ENCODE results near the gene POLD1. TPM values are rescaled to one million over a fixed set of nuclear protein-coding genes. Genes with fewer than 3 reads are reported as not detected.

POLD1 gene
- total RNA-seq, 2 experiments from 2014 or later, result 119 to 233 TPM

DNA sequence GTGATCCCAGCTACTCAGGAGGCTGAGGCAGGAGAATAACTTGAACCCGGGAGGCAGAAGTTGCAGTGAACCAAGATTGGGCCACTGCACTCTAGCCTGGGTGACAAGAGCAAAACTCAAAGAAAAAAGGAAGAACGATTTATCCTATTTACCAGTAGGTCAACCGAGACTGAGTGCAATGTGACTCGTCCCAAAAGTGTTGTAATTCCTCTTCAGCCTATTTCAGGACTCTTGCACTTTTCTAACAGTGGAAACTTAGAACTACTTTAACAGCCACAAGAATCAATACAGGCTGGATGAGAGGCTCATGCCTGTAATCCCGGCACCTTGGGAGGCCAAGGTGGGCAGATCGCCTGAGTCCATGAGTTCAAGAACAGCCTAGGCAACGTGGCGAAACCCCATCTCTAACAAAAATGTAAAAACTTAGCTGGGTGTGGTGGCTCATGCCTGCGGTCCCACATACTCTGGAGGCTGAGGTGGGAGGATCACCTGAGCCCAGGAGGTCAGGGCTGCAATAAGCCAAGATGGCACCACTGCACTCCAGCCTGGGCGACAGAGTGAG is 12.2 kb upstream of the POLD1 start:
- H3K9me2 ChIP-seq (ENCODE audit: insufficient read depth, low read length), result no peaks in the 10 kb centered on the region
- H3K4me1 ChIP-seq (ENCODE audit: insufficient read depth, low read length, poor library complexity, severe bottlenecking), result peaks cover 33% of the 10 kb centered on the region
- ChIA-PET POLR2A (no interaction called here), CTCF (ENCODE audit: unreplicated experiment) (no interaction called here)
- no peak for DNase-seq (ENCODE audit: low spot score)
- no peak overlapping the region for H3K27ac ChIP-seq (ENCODE audit: low read depth, low read length, poor library complexity, severe bottlenecking)
- no peak for TF ChIP-seq EZH2phosphoT487 (IDR thresholded peaks at IDR 0.05; ENCODE audit: borderline replicate concordance, low read depth, low read length)
- H3K36me3 ChIP-seq (ENCODE audit: insufficient read depth, low read length), result no peaks in the 10 kb centered on the region
- no peak overlapping the region for H3K4me2 ChIP-seq (ENCODE audit: low read length)
- no peaks in the 10 kb centered on the region for H4K20me1 ChIP-seq (ENCODE audit: insufficient read depth, low read length)
- intact Hi-C loops (cut with micrococcal nuclease; ENCODE audit: unreplicated experiment), result no loop called here
- no TSS peak for BruUV-seq (replicated peaks)
- H3K4me3 ChIP-seq (ENCODE audit: low read depth, low read length, poor library complexity, severe bottlenecking), result no peak overlapping the region
- H3K9me3 ChIP-seq (ENCODE audit: low read length), result no peaks in the 10 kb centered on the region
- no peaks in the 10 kb centered on the region; the same call in 1 of the 2 replicates for H3K79me2 ChIP-seq (ENCODE audit: insufficient read depth, low read depth, low read length)
- H2AFZ ChIP-seq (ENCODE audit: low read length), result no peak overlapping the region

DNA sequence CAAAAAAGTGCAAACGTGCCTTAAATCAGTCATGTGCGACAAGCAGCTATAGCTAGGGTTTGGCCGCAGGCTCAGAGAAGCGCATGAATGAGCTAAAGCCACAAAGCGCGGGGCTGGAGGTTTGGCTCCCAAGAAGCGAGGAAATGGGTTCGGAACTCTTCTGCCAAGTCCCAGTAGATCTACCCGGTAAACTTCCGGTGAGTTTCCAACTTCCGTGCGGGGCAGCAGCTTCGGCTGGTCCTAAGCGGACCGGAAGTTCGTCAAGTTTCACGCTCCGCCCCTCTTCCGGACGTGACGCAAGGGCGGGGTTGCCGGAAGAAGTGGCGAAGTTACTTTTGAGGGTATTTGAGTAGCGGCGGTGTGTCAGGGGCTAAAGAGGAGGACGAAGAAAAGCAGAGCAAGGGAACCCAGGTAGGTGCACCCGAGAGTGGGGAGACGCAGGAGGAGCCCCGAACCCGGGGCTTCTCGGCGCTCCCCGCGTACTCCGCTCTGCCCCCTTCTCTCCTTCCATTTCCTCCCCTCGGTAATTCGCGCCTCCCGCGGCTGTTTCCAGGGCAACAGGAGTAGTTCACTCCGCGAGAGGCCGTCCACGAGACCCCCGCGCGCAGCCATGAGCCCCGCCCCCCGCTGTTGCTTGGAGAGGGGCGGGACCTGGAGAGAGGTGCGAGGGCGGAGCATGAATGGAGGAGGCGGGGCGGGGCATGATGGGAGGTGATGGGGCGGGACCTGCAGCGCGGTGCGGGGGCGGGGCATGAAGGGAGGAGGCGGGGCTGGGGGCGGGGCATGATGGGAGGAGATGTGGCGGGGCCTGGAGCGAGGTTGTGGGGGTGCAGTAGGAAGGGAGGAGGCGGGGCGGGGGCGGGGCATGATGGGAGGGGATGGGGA is 7.7 kb upstream of the POLD1 start, which contains the start of gene NR1H2:
Gene NR1H2, plus strand, starts transcription at position 292 of the 885 bp plus-strand sequence. CDS start 1,149 bp downstream, outside the sequence.
- H3K4me3 ChIP-seq (ENCODE audit: low read depth, low read length, poor library complexity, severe bottlenecking), result peak within 1 kb of the TSS; percentile 83
- H3K27ac ChIP-seq (ENCODE audit: low read depth, low read length, poor library complexity, severe bottlenecking), result peak within 1 kb of the TSS; percentile 89
- H3K9me3 ChIP-seq (ENCODE audit: low read length), result no peaks in the 10 kb centered on the region
- peak within 1 kb of the TSS; percentile 66 for H2AFZ ChIP-seq (ENCODE audit: low read length)
- H3K9me2 ChIP-seq (ENCODE audit: insufficient read depth, low read length), result no peaks in the 10 kb centered on the region
- intact Hi-C loops (cut with micrococcal nuclease; ENCODE audit: unreplicated experiment), result no loop called here
- H3K4me2 ChIP-seq (ENCODE audit: low read length), result peak within 1 kb of the TSS; percentile 85
- H3K79me2 ChIP-seq (ENCODE audit: insufficient read depth, low read depth, low read length), result peaks cover 6% of the 10 kb centered on the region; the same call in 1 of the 2 replicates
- peaks cover 16% of the 10 kb centered on the region for H3K4me1 ChIP-seq (ENCODE audit: insufficient read depth, low read length, poor library complexity, severe bottlenecking)
- DNase-seq (ENCODE audit: low spot score), result peak; percentile 99
- BruUV-seq (replicated peaks), result no TSS peak
- H4K20me1 ChIP-seq (ENCODE audit: insufficient read depth, low read length), result 0 out of 2 replicates have a peak, but pooled peaks cover 3% of the 10 kb centered on the region
- ChIA-PET POLR2A (interaction anchor here (1.0 kb wide), 2 partner anchors 10 to 11 kb away, joined by 4 read pairs; no protein-coding TSS in a partner anchor), CTCF (ENCODE audit: unreplicated experiment) (no interaction called here)
- no peak for TF ChIP-seq EZH2phosphoT487 (IDR thresholded peaks at IDR 0.05; ENCODE audit: borderline replicate concordance, low read depth, low read length)
- TF ChIP-seq, protein P1, sequence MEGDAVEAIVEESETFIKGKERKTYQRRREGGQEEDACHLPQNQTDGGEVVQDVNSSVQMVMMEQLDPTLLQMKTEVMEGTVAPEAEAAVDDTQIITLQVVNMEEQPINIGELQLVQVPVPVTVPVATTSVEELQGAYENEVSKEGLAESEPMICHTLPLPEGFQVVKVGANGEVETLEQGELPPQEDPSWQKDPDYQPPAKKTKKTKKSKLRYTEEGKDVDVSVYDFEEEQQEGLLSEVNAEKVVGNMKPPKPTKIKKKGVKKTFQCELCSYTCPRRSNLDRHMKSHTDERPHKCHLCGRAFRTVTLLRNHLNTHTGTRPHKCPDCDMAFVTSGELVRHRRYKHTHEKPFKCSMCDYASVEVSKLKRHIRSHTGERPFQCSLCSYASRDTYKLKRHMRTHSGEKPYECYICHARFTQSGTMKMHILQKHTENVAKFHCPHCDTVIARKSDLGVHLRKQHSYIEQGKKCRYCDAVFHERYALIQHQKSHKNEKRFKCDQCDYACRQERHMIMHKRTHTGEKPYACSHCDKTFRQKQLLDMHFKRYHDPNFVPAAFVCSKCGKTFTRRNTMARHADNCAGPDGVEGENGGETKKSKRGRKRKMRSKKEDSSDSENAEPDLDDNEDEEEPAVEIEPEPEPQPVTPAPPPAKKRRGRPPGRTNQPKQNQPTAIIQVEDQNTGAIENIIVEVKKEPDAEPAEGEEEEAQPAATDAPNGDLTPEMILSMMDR (conservative IDR thresholded peaks at IDR 0.05; ENCODE audit: low read length), result no peak
- H3K36me3 ChIP-seq (ENCODE audit: insufficient read depth, low read length), result peaks cover 40% of the 10 kb centered on the region

DNA sequence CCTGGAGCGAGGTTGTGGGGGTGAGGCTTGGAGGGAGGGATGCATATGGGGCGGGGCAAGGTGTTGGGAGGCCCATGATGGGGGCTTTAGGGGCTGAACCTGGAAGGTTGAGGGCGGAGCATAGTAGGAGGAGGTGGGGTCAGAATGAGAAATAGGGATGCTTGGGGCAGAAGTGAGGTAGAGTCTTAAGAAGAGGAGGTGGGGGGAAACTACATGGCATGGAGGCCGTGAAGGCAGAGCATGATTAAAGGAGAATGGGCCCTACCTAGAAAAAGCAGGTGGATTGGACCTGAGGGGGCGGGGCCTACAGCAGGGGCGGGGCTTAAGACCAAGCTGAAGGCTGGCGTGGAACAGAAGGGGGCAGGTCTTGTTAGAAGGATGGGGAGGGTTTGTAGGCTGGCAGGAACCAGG is 7.1 kb upstream of the POLD1 start:
- POLR2A ChIA-PET, result interaction anchor here (0.7 kb wide), 1 partner anchor 38 kb away, joined by 3 read pairs; no protein-coding TSS in a partner anchor
- H3K4me3 ChIP-seq (ENCODE audit: low read depth, low read length, poor library complexity, severe bottlenecking), result peak overlapping the region; percentile 83
- H3K4me2 ChIP-seq (ENCODE audit: low read length), result peak overlapping the region; percentile 60
- H3K9me2 ChIP-seq (ENCODE audit: insufficient read depth, low read length), result no peaks in the 10 kb centered on the region
- peak overlapping the region; percentile 42 for H3K27ac ChIP-seq (ENCODE audit: low read depth, low read length, poor library complexity, severe bottlenecking)
- intact Hi-C loops (cut with micrococcal nuclease; ENCODE audit: unreplicated experiment), result no loop called here
- H2AFZ ChIP-seq (ENCODE audit: low read length), result no peak overlapping the region
- TF ChIP-seq, protein P1 (conservative IDR thresholded peaks at IDR 0.05; ENCODE audit: low read length), result no peak
- no peak for TF ChIP-seq EZH2phosphoT487 (IDR thresholded peaks at IDR 0.05; ENCODE audit: borderline replicate concordance, low read depth, low read length)
- H3K36me3 ChIP-seq (ENCODE audit: insufficient read depth, low read length), result peaks cover 46% of the 10 kb centered on the region
- H3K9me3 ChIP-seq (ENCODE audit: low read length), result no peaks in the 10 kb centered on the region
- CTCF ChIA-PET (ENCODE audit: unreplicated experiment), result no interaction called here
- 0 out of 2 replicates have a peak, but pooled peaks cover 3% of the 10 kb centered on the region for H4K20me1 ChIP-seq (ENCODE audit: insufficient read depth, low read length)
- H3K79me2 ChIP-seq (ENCODE audit: insufficient read depth, low read depth, low read length), result peaks cover 6% of the 10 kb centered on the region; the same call in 1 of the 2 replicates
- BruUV-seq (replicated peaks), result no TSS peak
- H3K4me1 ChIP-seq (ENCODE audit: insufficient read depth, low read length, poor library complexity, severe bottlenecking), result peaks cover 16% of the 10 kb centered on the region
- peak; percentile 82 for DNase-seq (ENCODE audit: low spot score)

Data from OCI-LY7 (cell line).